Naive B cell (primary cell): ENCODE results near the gene SEMA6A. TPM values are rescaled to one million over a fixed set of nuclear protein-coding genes. Genes with fewer than 3 reads are reported as not detected.
"Not testable (repeated sequence)": the region's sequence is repeated elsewhere in the genome, so short reads cannot be mapped to it uniquely, and the experiment has no call there.

ENCODE experiments used
- ATAC-seq, 2 donors: fragments of 150-1000 bp; cut with Tn5 transposase; 2 replicates each; pipeline ENCODE4 v1.10.0; 2021; ENCODE audit warnings: low read depth in 2 of 2, mild to moderate bottlenecking in 2 of 2, moderate library complexity in 2 of 2
- DNase-seq: peaks from one replicate; pipeline ENCODE4 v3.0.0; 2022
- H3K27ac Mint-ChIP-seq, 6 donors: one replicate each; pipeline ENCODE4 v1.8.0; 2020 to 2022; ENCODE audit warnings: mild to moderate bottlenecking in 6 of 6, mixed read lengths in 6 of 6, moderate library complexity in 5 of 6, inconsistent platforms in 2 of 6
- H3K27me3 Mint-ChIP-seq, 3 donors: one replicate each; pipeline ENCODE4 v1.8.0; 2021 to 2022; ENCODE audit warnings: mixed read lengths in 3 of 3, mild to moderate bottlenecking in 1 of 3
- H3K36me3 Mint-ChIP-seq, 2 donors: one replicate each; pipeline ENCODE4 v1.8.0; 2020 to 2022; ENCODE audit warnings: mixed read lengths in 2 of 2, inconsistent platforms in 1 of 2, mild to moderate bottlenecking in 1 of 2
- H3K4me1 Mint-ChIP-seq, 3 donors: one replicate each; pipeline ENCODE4 v1.8.0; 2020 to 2022; ENCODE audit warnings: mixed read lengths in 3 of 3, inconsistent platforms in 1 of 3, mild to moderate bottlenecking in 1 of 3, moderate library complexity in 1 of 3
- H3K4me3 Mint-ChIP-seq, 8 donors: one replicate each; pipeline ENCODE4 v1.8.0; 2020 to 2022; ENCODE audit warnings: mild to moderate bottlenecking in 8 of 8, mixed read lengths in 8 of 8, moderate library complexity in 8 of 8, inconsistent platforms in 2 of 8
- H3K9me3 Mint-ChIP-seq, 7 donors: one replicate each; pipeline ENCODE4 v1.8.0; 2020 to 2022; ENCODE audit warnings: mixed read lengths in 7 of 7, mild to moderate bottlenecking in 5 of 7, inconsistent platforms in 2 of 7, moderate library complexity in 1 of 7
- polyA plus RNA-seq, 6 donors: library from polyadenylated mRNA; unstranded; fragments of 300-500 nt; fragmentation: Illumina TruSeq; gene quantifications; one replicate each; pipeline ENCODE4 v1.2.3, GENCODE V29; 2021; ENCODE audit warnings: low read depth in 6 of 6

Gene SEMA6A
- polyA plus RNA-seq, 6 donors from 2014 or later, result 0.48 to 1.6 (median 1.1) TPM; not detected in 1

- H3K4me1 Mint-ChIP-seq, result peaks cover 7 to 27% (median 16%) of the 10 kb centered on the region in 3 donors
- peaks cover 0 to 2% (median 0%) of the 10 kb centered on the region in 7 donors for H3K9me3 Mint-ChIP-seq
- DNase-seq (no peak), ATAC-seq (no peak)
- no peaks in the 10 kb centered on the region for H3K27me3 Mint-ChIP-seq
- H3K36me3 Mint-ChIP-seq, result no peaks in the 10 kb centered on the region
- peak overlapping the region in 3 of 6 donors; percentile 49 to 90 (median 76) for H3K27ac Mint-ChIP-seq
- no peak overlapping the region for H3K4me3 Mint-ChIP-seq
Observed at GRCh38 chr5:116559239-116559638, 15.4 kb downstream of the SEMA6A start.

GRCh38 chr5:116557669-116558271 lies 16.9 kb downstream of the SEMA6A start:
- Mint-ChIP-seq H3K27ac (no peak overlapping the region), H3K4me3 (no peak overlapping the region), H3K36me3 (no peaks in the 10 kb centered on the region), H3K4me1 (peaks cover 7 to 27% (median 16%) of the 10 kb centered on the region in 3 donors), H3K9me3 (peaks cover 0 to 2% (median 0%) of the 10 kb centered on the region in 7 donors), H3K27me3 (no peaks in the 10 kb centered on the region)
- no peak for DNase-seq
- no peak for ATAC-seq

GRCh38 chr5:116554764-116555163 lies 19.9 kb downstream of the SEMA6A start:
- no peaks in the 10 kb centered on the region for H3K27me3 Mint-ChIP-seq
- no peak overlapping the region for H3K4me3 Mint-ChIP-seq
- no peak overlapping the region for H3K27ac Mint-ChIP-seq
- H3K9me3 Mint-ChIP-seq, result peaks cover 0 to 2% (median 0%) of the 10 kb centered on the region in 7 donors
- no peak for ATAC-seq
- H3K36me3 Mint-ChIP-seq, result no peaks in the 10 kb centered on the region
- H3K4me1 Mint-ChIP-seq, result peaks cover 0 to 9% (median 4%) of the 10 kb centered on the region in 3 donors
- no peak for DNase-seq

- Mint-ChIP-seq H3K27me3 (no peaks in the 10 kb centered on the region), H3K4me1 (no peaks in the 10 kb centered on the region), H3K9me3 (no peaks in the 10 kb centered on the region), H3K27ac (no peak overlapping the region), H3K36me3 (no peaks in the 10 kb centered on the region), H3K4me3 (no peak overlapping the region)
- DNase-seq, result no peak
- no peak for ATAC-seq
Observed at GRCh38 chr5:116553366-116553765, 21.3 kb downstream of the SEMA6A start.

- DNase-seq (no peak), ATAC-seq (no peak)
- no peak overlapping the region for H3K4me3 Mint-ChIP-seq
- H3K27ac Mint-ChIP-seq, result no peak overlapping the region
- H3K27me3 Mint-ChIP-seq, result no peaks in the 10 kb centered on the region
- peaks cover 4 to 8% of the 10 kb centered on the region in 2 donors for H3K36me3 Mint-ChIP-seq
- H3K9me3 Mint-ChIP-seq, result peaks cover 6 to 19% (median 16%) of the 10 kb centered on the region in 7 donors
- H3K4me1 Mint-ChIP-seq, result no peaks in the 10 kb centered on the region
Observed at GRCh38 chr5:116550082-116550481, 24.5 kb downstream of the SEMA6A start.

- H3K27ac Mint-ChIP-seq, result no peak overlapping the region
- H3K9me3 Mint-ChIP-seq, result peaks cover 9 to 31% (median 23%) of the 10 kb centered on the region in 7 donors
- ATAC-seq (no peak), DNase-seq (no peak)
- H3K36me3 Mint-ChIP-seq, result peaks cover 4 to 8% of the 10 kb centered on the region in 2 donors
- no peaks in the 10 kb centered on the region for H3K4me1 Mint-ChIP-seq
- no peaks in the 10 kb centered on the region for H3K27me3 Mint-ChIP-seq
- H3K4me3 Mint-ChIP-seq, result no peak overlapping the region
Observed at GRCh38 chr5:116546743-116547124, 27.9 kb downstream of the SEMA6A start.

GRCh38 chr5:116546033-116546742 lies 28.4 kb downstream of the SEMA6A start:
- Mint-ChIP-seq H3K27ac (no peak overlapping the region), H3K4me3 (no peak overlapping the region), H3K27me3 (no peaks in the 10 kb centered on the region), H3K4me1 (no peaks in the 10 kb centered on the region), H3K9me3 (peaks cover 9 to 31% (median 23%) of the 10 kb centered on the region in 7 donors), H3K36me3 (peaks cover 4 to 8% of the 10 kb centered on the region in 2 donors)
- no peak for DNase-seq
- no peak for ATAC-seq

DNA sequence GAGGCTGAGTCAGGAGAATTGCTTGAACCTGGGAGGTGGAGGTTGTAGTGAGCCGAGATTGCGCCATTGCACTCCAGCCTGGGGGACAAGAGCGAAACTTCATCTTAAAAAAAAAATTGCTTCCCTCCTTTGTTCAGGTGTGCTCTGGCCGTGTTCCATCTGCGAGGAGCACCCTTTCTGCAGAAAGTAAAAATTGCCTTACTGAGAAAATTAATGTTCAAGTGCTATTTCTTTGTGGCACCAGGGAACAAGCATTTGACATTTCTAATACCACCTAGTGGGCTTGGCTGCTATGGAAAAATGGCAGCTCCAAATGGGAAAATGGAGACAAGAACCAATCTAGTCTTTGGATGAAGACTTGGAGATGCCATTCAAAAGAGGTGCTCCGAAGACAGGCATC lies 29.2 kb downstream of the SEMA6A start:
- not testable (repeated sequence) for H3K4me3 Mint-ChIP-seq, H3K27ac Mint-ChIP-seq
- H3K9me3 Mint-ChIP-seq, result peaks cover 9 to 31% (median 23%) of the 10 kb centered on the region in 7 donors

DNA sequence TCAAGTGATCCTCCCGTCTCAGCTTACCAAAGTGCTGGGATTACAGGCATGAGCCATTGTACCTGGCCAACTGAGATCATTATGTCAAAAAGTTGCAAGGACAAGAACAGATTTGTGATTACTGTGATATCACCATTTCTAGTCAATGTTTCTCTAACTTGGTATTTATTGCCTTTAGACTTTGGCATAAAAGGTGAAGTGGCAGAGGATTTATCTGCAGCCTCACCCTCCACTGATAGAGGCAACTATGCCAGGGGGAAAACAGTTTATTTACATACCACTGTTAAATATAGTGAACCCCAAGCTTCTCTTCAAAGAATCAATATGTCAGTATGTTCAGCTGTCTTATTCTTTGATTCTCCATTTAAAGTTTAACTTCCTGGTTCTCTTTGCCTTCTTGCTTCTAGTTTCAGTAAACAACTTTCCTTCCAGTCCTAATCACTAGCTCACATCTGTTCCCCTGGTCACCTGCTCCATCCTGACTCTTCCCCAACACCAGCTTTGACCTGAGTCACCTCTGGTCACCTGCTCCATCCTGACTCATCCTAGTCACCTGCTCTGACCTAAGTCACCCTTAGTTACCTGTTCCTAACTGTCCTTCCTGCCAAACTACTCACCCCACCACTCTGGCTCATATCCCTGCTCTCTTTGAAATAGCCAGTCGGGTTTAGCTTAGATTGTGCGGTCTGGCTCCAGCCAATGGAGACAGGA lies 29.9 kb downstream of the SEMA6A start:
- ATAC-seq (no peak), DNase-seq (no peak)
- H3K27ac Mint-ChIP-seq, result peak overlapping the region in 1 of 6 donors; percentile 67
- peaks cover 10 to 31% (median 23%) of the 10 kb centered on the region in 7 donors for H3K9me3 Mint-ChIP-seq
- H3K27me3 Mint-ChIP-seq, result no peaks in the 10 kb centered on the region
- H3K36me3 Mint-ChIP-seq, result peaks cover 8 to 9% of the 10 kb centered on the region in 2 donors
- no peak overlapping the region for H3K4me3 Mint-ChIP-seq
- no peaks in the 10 kb centered on the region for H3K4me1 Mint-ChIP-seq

More for the DNA sequence above, 29.2 kb downstream of the SEMA6A start:
- ATAC-seq, H3K27me3 Mint-ChIP-seq, H3K36me3 Mint-ChIP-seq, DNase-seq, H3K4me1 Mint-ChIP-seq: not testable (repeated sequence)

DNA sequence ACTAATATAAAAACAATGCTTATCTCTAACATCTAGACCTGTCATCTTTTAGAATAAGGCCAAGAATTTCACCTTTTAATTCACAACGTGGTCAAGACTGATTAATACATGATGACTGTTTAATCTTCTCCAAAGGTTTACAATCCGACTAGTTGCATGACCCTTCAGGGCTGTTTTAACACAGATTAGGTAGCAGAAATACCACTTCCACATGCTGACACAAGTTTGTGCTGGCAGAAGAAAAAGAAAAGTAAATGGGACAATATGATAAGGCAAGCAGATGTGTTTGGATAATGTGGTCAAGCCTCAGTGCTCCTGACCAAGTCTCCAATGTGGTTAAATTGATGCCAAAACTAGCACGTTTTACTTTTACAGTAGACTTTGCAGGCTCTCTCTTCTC lies 31.1 kb downstream of the SEMA6A start:
- H3K9me3 Mint-ChIP-seq, result peaks cover 10 to 31% (median 23%) of the 10 kb centered on the region in 7 donors
- peaks cover 8 to 9% of the 10 kb centered on the region in 2 donors for H3K36me3 Mint-ChIP-seq
- ATAC-seq (no peak), DNase-seq (no peak)
- no peak overlapping the region for H3K4me3 Mint-ChIP-seq
- H3K27me3 Mint-ChIP-seq, result no peaks in the 10 kb centered on the region
- H3K27ac Mint-ChIP-seq, result no peak overlapping the region
- H3K4me1 Mint-ChIP-seq, result no peaks in the 10 kb centered on the region

- no peaks in the 10 kb centered on the region for H3K4me1 Mint-ChIP-seq
- peaks cover 10 to 31% (median 23%) of the 10 kb centered on the region in 7 donors for H3K9me3 Mint-ChIP-seq
- no peaks in the 10 kb centered on the region for H3K27me3 Mint-ChIP-seq
- peaks cover 8 to 9% of the 10 kb centered on the region in 2 donors for H3K36me3 Mint-ChIP-seq
- H3K4me3 Mint-ChIP-seq, result no peak overlapping the region
- ATAC-seq (no peak), DNase-seq (no peak)
- H3K27ac Mint-ChIP-seq, result no peak overlapping the region
Observed at GRCh38 chr5:116542619-116543018, 32.0 kb downstream of the SEMA6A start.

DNA sequence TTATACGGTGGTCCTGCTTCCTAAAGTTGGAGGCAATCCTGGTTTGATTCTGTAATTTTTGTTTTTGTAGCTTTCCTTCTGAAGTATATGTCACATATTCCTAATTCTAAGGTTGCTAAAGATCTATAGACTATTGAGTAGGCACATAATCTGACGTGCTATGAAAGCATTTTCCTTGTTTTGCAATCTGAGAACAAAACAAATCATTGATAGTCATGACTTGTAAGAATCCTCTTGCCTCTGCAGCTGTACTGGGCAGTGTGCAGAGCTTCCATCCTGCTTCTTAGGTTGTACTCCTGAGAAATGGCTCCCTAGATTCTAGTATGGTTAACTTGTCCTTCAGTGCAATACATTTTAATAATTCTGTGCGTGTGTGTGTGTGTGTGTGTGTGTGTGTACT lies 35.4 kb downstream of the SEMA6A start:
- Mint-ChIP-seq H3K4me1 (no peaks in the 10 kb centered on the region), H3K27ac (no peak overlapping the region), H3K4me3 (no peak overlapping the region), H3K27me3 (no peaks in the 10 kb centered on the region), H3K9me3 (peaks cover 0 to 7% (median 2%) of the 10 kb centered on the region in 7 donors), H3K36me3 (peaks cover 0 to 5% of the 10 kb centered on the region in 2 donors)
- ATAC-seq, result no peak
- no peak for DNase-seq

DNA sequence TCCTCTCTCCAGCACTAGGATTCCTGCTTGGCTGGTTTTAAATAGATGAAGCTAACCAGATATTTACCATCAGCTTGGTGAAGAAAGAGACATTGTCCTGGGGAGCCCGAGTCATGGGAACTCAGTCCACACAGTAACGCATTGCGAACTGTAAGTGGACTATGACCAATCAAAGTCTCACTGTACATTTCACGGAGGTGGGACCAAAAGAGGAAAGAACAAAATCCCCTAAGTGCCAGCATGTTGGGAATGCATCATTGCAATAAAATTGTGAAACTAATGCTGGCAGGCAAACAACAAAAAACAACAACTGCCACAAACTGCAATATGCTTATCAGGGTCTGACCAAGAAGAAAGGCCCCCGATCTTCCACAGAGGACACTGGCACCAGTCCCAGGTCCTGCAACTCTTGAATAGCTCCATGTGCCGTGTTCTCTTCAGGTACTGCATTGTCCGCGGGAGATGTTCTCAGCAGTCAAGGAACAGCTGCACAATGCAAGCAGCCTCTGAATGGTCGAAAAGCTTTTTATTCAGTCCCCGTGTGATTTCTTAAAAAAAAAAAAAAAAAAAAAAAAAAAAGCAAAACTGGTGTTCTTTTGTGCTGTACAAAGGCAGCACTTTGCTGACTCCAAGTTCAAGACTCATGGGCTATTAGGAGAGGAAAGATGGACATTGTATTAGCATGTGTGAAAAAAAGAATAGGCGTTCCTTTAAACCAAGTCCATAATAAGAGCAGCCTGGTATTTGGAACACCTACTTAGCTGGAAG lies 38.1 kb downstream of the SEMA6A start:
- peaks cover 0 to 2% (median 0%) of the 10 kb centered on the region in 7 donors for H3K9me3 Mint-ChIP-seq
- DNase-seq (no peak), ATAC-seq (no peak)

More for the DNA sequence above, 38.1 kb downstream of the SEMA6A start:
- H3K27me3 Mint-ChIP-seq, result no peaks in the 10 kb centered on the region
- H3K27ac Mint-ChIP-seq, result no peak overlapping the region
- H3K4me1 Mint-ChIP-seq, result no peaks in the 10 kb centered on the region
- H3K4me3 Mint-ChIP-seq, result no peak overlapping the region
- H3K36me3 Mint-ChIP-seq, result peaks cover 0 to 5% of the 10 kb centered on the region in 2 donors
